Kidney (tissue), 14 donors: ENCODE results near the gene PRDM16. TPM values are rescaled to one million over a fixed set of nuclear protein-coding genes. Genes with fewer than 3 reads are reported as not detected.

Experiments used
- DNase-seq, 5 donors: peaks; one replicate each; pipeline ENCODE4 v3.0.0-alpha.2; 2013 to 2020
- FAIRE-seq: peaks from 2 replicates; lab custom pipeline; 2012; peaks lifted over from hg19 to GRCh38; lab: Jason Lieb, UNC
- H3K27ac ChIP-seq, 2 donors: one replicate each; pipeline ENCODE4 v1.7.0; 2013; ENCODE audit warnings: low read depth in 2 of 2, low read length in 2 of 2, inconsistent platforms in 1 of 2
- H3K27me3 ChIP-seq: one replicate; pipeline ENCODE4 v1.7.1; 2013; ENCODE audit warnings: low read length, inconsistent platforms; ENCODE audit not compliant: control insufficient read depth, insufficient read depth
- H3K36me3 ChIP-seq, 3 donors: one replicate each; pipeline versions ENCODE4 v1.7.0 to v1.7.1; 2013; ENCODE audit warnings: low read length in 3 of 3, control low read depth in 1 of 3, inconsistent platforms in 1 of 3; ENCODE audit not compliant: insufficient read depth in 3 of 3, control insufficient read depth in 2 of 3
- H3K4me1 ChIP-seq, 3 donors: one replicate each; pipeline versions ENCODE4 v1.7.0 to v1.7.1; 2013; ENCODE audit warnings: low read length in 3 of 3, inconsistent platforms in 1 of 3, low read depth in 1 of 3; ENCODE audit not compliant: control insufficient read depth in 2 of 3, insufficient read depth in 2 of 3
- H3K4me3 ChIP-seq, 3 donors: one replicate each; pipeline versions ENCODE4 v1.7.0 to v1.8.1; 2013; ENCODE audit warnings: low read length in 3 of 3, control low read depth in 1 of 3, inconsistent platforms in 1 of 3
- H3K9ac ChIP-seq, 3 donors: one replicate each; pipeline versions ENCODE4 v1.7.0 to v1.7.1; 2013; ENCODE audit warnings: low read length in 3 of 3, control low read depth in 1 of 3, inconsistent platforms in 1 of 3
- H3K9me3 ChIP-seq, 3 donors: one replicate each; pipeline versions ENCODE4 v1.7.0 to v1.7.1; 2013; ENCODE audit warnings: low read length in 3 of 3, control low read depth in 1 of 3, inconsistent platforms in 1 of 3; ENCODE audit not compliant: control insufficient read depth in 2 of 3, insufficient read depth in 1 of 3
- CTCF ChIP-seq: IDR thresholded peaks from 3 replicates; pipeline ENCODE4 v1.5.1; 2012; ENCODE audit warnings: mild to moderate bottlenecking, moderate library complexity, borderline replicate concordance; ENCODE audit not compliant: insufficient read depth; ENCODE audit errors: extremely low read depth
- intact Hi-C: fragments of 100-400 bp; cut with DNase I; formaldehyde crosslinking; loops from one replicate; pipeline ENCODE4 v1.11.1; 2022
- polyA plus RNA-seq: library from polyadenylated mRNA; stranded (reverse); fragments of 350-450 nt; fragmentation: Illumina TruSeq; extraction: RNeasy Lipid Tissue Mini Kit (QIAGEN cat#74804); gene quantifications from one replicate; pipeline ENCODE4 v1.2.3, GENCODE V29; 2014; ENCODE audit warnings: low read depth, low replicate concordance; ENCODE audit not compliant: insufficient read depth
- total RNA-seq: library from RNA; stranded (reverse); fragmentation: NEBNext Ultra II Directional; extraction: Animal tissue kit (Norgen Biotek cat#: 25700); gene quantifications from one replicate; pipeline ENCODE4 v1.2.1, GENCODE V29; 2021
- donor health status: control.
- donor health status: control.
- donor health status: control.
- donor health status: control.
- donor health status: control.
- donor health status: DM: yes; HTN: yes; CAD: no.
- donor health status: Normal renal cell carcinoma (clear cell type).

The PRDM16 gene
- total and polyA plus RNA-seq, 2 donors from 2014 or later = 3.0 to 21.9 TPM

- no peak overlapping the region for H3K4me3 ChIP-seq
- no peak overlapping the region for H3K9ac ChIP-seq
- no peak for TF ChIP-seq CTCF
- peaks cover 0 to 8% (median 2%) of the 10 kb centered on the region in 3 donors for H3K36me3 ChIP-seq
- H3K27me3 ChIP-seq = no peaks in the 10 kb centered on the region
- intact Hi-C loops = loop anchor here (10.0 kb wide), 1 partner anchor 414 kb away; no protein-coding TSS in a partner anchor
- DNase-seq (peak in 1 of 5 donors; percentile 40), FAIRE-seq (no peak)
- H3K27ac ChIP-seq = no peak overlapping the region
- no peaks in the 10 kb centered on the region for H3K9me3 ChIP-seq
- H3K4me1 ChIP-seq = peaks cover 0 to 3% (median 0%) of the 10 kb centered on the region in 3 donors
Measured at GRCh38 chr1:3428899-3429298, 359.9 kb downstream of the PRDM16 start.

DNA sequence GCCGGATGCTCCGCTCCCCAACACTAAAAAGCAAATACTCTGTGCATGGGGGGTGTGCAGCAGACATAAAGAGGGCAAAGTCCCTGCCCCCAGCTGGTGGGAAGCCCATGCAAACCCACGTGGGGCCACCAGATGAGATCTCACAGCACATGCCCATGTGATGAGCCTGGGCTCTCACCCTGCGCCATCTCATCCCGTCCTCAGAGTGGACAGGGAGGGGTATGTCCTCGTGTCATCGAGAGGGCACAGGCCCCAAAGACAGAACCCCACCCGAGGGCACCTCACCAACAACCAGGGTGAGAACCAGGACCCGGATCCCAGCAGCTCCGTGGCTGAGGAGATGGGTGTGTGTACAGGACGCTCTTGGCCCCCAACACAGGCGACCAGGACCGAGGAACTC lies 360.3 kb downstream of the PRDM16 start:
- H3K27me3 ChIP-seq = no peaks in the 10 kb centered on the region
- no peak overlapping the region for H3K9ac ChIP-seq
- FAIRE-seq (no peak), DNase-seq (peak in 1 of 5 donors; percentile 63)
- H3K9me3 ChIP-seq = no peaks in the 10 kb centered on the region
- no peaks in the 10 kb centered on the region for H3K4me1 ChIP-seq
- intact Hi-C loops = loop anchor here (10.0 kb wide), 1 partner anchor 415 kb away; no protein-coding TSS in a partner anchor
- TF ChIP-seq CTCF = no peak
- H3K36me3 ChIP-seq = peaks cover 0 to 8% (median 2%) of the 10 kb centered on the region in 3 donors
- H3K4me3 ChIP-seq = no peak overlapping the region
- no peak overlapping the region for H3K27ac ChIP-seq

DNA sequence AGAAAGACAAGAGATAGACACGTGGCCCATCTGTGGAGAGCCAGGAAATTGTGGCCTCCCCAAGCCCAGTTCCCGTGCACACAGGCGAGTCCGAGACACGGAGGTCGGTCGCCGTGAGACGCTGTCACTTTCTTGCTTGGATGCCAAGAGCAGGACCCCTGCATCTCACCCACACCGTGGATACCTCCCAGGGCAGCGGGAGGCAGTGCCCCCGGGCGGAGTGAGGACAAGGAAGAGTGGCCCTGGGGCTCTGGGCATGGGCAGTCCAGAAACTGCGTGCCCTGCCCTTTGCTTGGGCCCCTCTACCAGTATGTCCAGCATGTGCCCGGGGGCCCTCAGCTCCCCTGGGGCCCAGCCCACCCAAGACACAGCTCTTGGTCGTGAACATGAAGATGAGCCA lies 360.8 kb downstream of the PRDM16 start:
- no peak overlapping the region for H3K4me3 ChIP-seq
- FAIRE-seq = no peak
- H3K4me1 ChIP-seq = no peaks in the 10 kb centered on the region
- intact Hi-C loops = loop anchor here (10.0 kb wide), 1 partner anchor 415 kb away; no protein-coding TSS in a partner anchor
- peak in 1 of 5 donors; percentile 68 for DNase-seq
- H3K27ac ChIP-seq = no peak overlapping the region
- no peaks in the 10 kb centered on the region for H3K27me3 ChIP-seq
- H3K9ac ChIP-seq = no peak overlapping the region
- H3K9me3 ChIP-seq = no peaks in the 10 kb centered on the region
- no peak for TF ChIP-seq CTCF
- peaks cover 0 to 8% (median 2%) of the 10 kb centered on the region in 3 donors for H3K36me3 ChIP-seq

- peak in 1 of 5 donors; percentile 74 for DNase-seq
- Histone ChIP-seq H3K27ac (no peak overlapping the region), H3K36me3 (peaks cover 0 to 8% (median 2%) of the 10 kb centered on the region in 3 donors), H3K9ac (no peak overlapping the region), H3K4me1 (no peaks in the 10 kb centered on the region), H3K4me3 (no peak overlapping the region), H3K27me3 (no peaks in the 10 kb centered on the region), H3K9me3 (no peaks in the 10 kb centered on the region)
- no peak for FAIRE-seq
- TF ChIP-seq CTCF = no peak
- intact Hi-C loops = no loop called here
Measured at GRCh38 chr1:3430406-3430805, 361.4 kb downstream of the PRDM16 start.
